ENCODE measurements around the gene PRKCH.

DNA sequence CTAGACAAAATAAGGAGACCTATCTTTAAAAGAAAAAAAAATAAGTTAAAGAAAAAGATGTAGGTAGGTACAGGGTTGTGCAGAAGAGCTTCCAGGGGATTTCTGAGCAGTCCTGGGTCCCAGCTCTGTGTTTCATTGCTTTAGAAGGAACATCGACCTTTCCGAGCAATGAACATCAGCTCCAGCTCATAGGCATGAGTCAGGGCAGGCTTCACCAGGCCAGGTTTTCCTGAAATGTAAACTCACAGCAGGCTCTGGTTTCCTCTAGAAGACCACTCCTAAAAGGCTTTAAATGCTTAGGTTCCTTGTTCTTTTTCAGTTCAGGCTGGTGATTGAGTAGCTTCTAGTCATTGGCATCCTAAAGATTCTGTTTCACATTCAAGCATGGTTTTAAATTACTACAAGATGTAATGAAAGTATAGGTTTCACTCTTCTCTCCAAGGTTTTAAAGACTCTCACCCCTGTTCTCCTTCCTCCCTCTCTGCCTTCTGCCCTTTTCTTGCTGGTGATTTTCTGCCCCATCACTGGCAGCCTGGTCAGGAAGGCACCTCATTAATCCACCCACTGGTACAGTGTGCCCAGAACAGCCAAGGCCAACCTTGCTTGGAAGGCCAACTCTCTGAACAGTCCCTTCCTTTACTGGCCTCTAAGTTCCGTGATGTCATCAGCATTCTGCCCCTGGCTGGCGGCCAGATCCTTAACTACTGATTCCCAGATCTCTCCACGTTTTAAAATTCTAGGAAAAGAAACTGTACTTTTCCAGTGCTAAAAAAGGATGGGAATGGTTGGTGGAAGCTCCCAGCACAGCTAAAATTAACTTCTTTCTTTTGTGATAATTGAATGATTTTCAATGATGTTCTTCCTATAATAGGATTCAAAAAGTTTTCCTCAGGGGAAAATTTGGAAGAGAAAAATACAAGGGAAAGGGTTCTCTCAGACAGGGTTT, 264.5 kb downstream of the PRKCH start:
- TF ChIP-seq CTCF (IDR thresholded peaks at IDR 0.05) (no peak), POLR2A (IDR thresholded peaks at IDR 0.05) (no peak)
